B cell (primary cell): ENCODE data around the gene NIPSNAP3A. TPM values are rescaled to one million over a fixed set of nuclear protein-coding genes. Genes with fewer than 3 reads are reported as not detected.

Source experiments
- ATAC-seq: fragments of 200-7000 bp; cut with Tn5 transposase; one replicate; pipeline ENCODE4 v1.10.0; 2021; ENCODE audit warnings: low read depth, mild to moderate bottlenecking, moderate number of reproducible peaks, moderate library complexity
- CTCF ChIA-PET: fragments of 350-600 bp; sonication (Branson Sonifier 250); formaldehyde crosslinking; loops from one replicate; lab custom pipeline; 2021; ENCODE audit warnings: antibody characterized with exemption, inconsistent platforms; lab: Charles Lee
- POLR2A ChIA-PET: fragments of 350-600 bp; sonication (Branson Sonifier 250); formaldehyde crosslinking; loops from one replicate; lab custom pipeline; 2021; ENCODE audit warnings: antibody characterized with exemption; lab: Charles Lee
- DNase-seq: peaks from one replicate; pipeline ENCODE4 v3.0.0; 2013
- H2AFZ ChIP-seq: 2 replicates; pipeline ENCODE4 v1.6.1; 2012; ENCODE audit warnings: mild to moderate bottlenecking, low read depth, low read length; ENCODE audit not compliant: insufficient read depth, poor library complexity, severe bottlenecking
- H3K27ac ChIP-seq, 2 donors: 1 replicate in 1 of 2; 2 replicates in 1 of 2; pipeline ENCODE4 v1.5.1; 2012 to 2013; ENCODE audit warnings: low read length in 2 of 2, mild to moderate bottlenecking in 2 of 2, moderate library complexity in 1 of 2
- H3K27me3 ChIP-seq, 4 experiments: fragments of 200-600 bp in 1 of 4; sonication (generic) in 1 of 4; replicated peaks in 1 of 4; 1 replicate in 2 of 4; 2 replicates in 2 of 4; pipeline versions ENCODE4 v1.6.1 to v1.7.0; 2013 to 2016; ENCODE audit warnings: low read length in 3 of 4, mild to moderate bottlenecking in 2 of 4, mixed read lengths in 1 of 4, moderate library complexity in 1 of 4; ENCODE audit not compliant: insufficient read depth in 4 of 4, control insufficient read depth in 3 of 4; ENCODE audit errors: control extremely low read depth in 1 of 4
- H3K36me3 ChIP-seq, 2 experiments: replicated peaks in 1 of 2; 1 replicate in 1 of 2; 2 replicates in 1 of 2; pipeline versions ENCODE4 v1.6.1 to v1.7.1; 2013; ENCODE audit warnings: low read length in 1 of 2; ENCODE audit not compliant: insufficient read depth in 2 of 2, control insufficient read depth in 1 of 2; ENCODE audit errors: control extremely low read depth in 1 of 2, extremely low read depth in 1 of 2
- H3K4me1 ChIP-seq, 2 donors: fragments of 200-600 bp in 1 of 2; sonication (generic) in 1 of 2; 1 replicate in 1 of 2; 2 replicates in 1 of 2; pipeline versions ENCODE4 v1.5.1 to v1.6.1; 2013 to 2017; ENCODE audit warnings: low read length in 2 of 2; ENCODE audit not compliant: control insufficient read depth in 2 of 2, insufficient read depth in 2 of 2
- H3K4me2 ChIP-seq: replicated peaks from 2 replicates; pipeline ENCODE3; 2012; ENCODE audit warnings: mild to moderate bottlenecking, low read depth, low read length; ENCODE audit not compliant: poor library complexity, severe bottlenecking
- H3K4me3 ChIP-seq, 5 experiments: fragments of 200-600 bp in 1 of 5; sonication (generic) in 1 of 5; 1 replicate in 3 of 5; 2 replicates in 2 of 5; pipeline versions ENCODE4 v1.5.1 to v1.7.0; 2011 to 2016; ENCODE audit warnings: low read length in 4 of 5, mild to moderate bottlenecking in 4 of 5, low read depth in 2 of 5, control low read depth in 1 of 5, moderate library complexity in 1 of 5; ENCODE audit not compliant: insufficient read depth in 1 of 5; ENCODE audit errors: control extremely low read depth in 1 of 5, extremely low read depth in 1 of 5
- H3K79me2 ChIP-seq: fragments of 200-600 bp; sonication (generic); one replicate; pipeline ENCODE4 v1.6.0; 2016; ENCODE audit warnings: low read length; ENCODE audit not compliant: control insufficient read depth, insufficient read depth
- H3K9ac ChIP-seq: fragments of 200-600 bp; sonication (generic); 2 replicates; pipeline ENCODE4 v1.6.1; 2017; ENCODE audit warnings: mild to moderate bottlenecking, low read length, moderate library complexity
- H3K9me3 ChIP-seq, 3 donors: one replicate each; pipeline versions ENCODE4 v1.6.1 to v1.7.1; 2013; ENCODE audit warnings: low read length in 2 of 3; ENCODE audit not compliant: control insufficient read depth in 2 of 3, insufficient read depth in 1 of 3; ENCODE audit errors: control extremely low read depth in 1 of 3
- H4K20me1 ChIP-seq: 2 replicates; pipeline ENCODE4 v1.6.0; 2012; ENCODE audit warnings: mild to moderate bottlenecking, low read length; ENCODE audit not compliant: insufficient read depth, control insufficient read depth, poor library complexity, severe bottlenecking
- H3K27ac Mint-ChIP-seq: one replicate; pipeline ENCODE4 v1.8.0; 2021; ENCODE audit warnings: mixed read lengths
- H3K27me3 Mint-ChIP-seq: one replicate; pipeline ENCODE4 v1.8.0; 2021; ENCODE audit warnings: mixed read lengths
- H3K4me1 Mint-ChIP-seq: one replicate; pipeline ENCODE4 v1.8.0; 2021; ENCODE audit warnings: mixed read lengths
- H3K4me3 Mint-ChIP-seq: one replicate; pipeline ENCODE4 v1.8.0; 2021; ENCODE audit warnings: mixed read lengths
- H3K9me3 Mint-ChIP-seq: one replicate; pipeline ENCODE4 v1.8.0; 2022; ENCODE audit warnings: mixed read lengths; ENCODE audit not compliant: insufficient read depth
- CTCF ChIP-seq: fragments of 200-600 bp; IDR thresholded peaks from one replicate; pipeline ENCODE4 v1.8.0; 2022; ENCODE audit warnings: antibody characterized with exemption, mild to moderate bottlenecking
- EZH2 ChIP-seq: IDR thresholded peaks from 2 replicates; pipeline ENCODE4 v1.6.1; 2012; ENCODE audit warnings: borderline replicate concordance, low read depth, mild to moderate bottlenecking, moderate library complexity, low read length; ENCODE audit not compliant: insufficient read depth, poor library complexity, severe bottlenecking
- WGBS: methylation state at CpG from one replicate; pipeline ENCODE4 v1.1.5; 2013; ENCODE audit warnings: missing lambda C conversion rate; ENCODE audit not compliant: insufficient coverage; 5-methylcytosine and 5-hydroxymethylcytosine counted together
- intact Hi-C: fragments of 100-400 bp; cut with micrococcal nuclease; formaldehyde crosslinking; loops from one replicate; pipeline ENCODE4 v1.10.0; 2022
- polyA plus RNA-seq: library from polyadenylated mRNA; depleted of rRNA; stranded (reverse); fragments of >200 nt; gene quantifications from 2 replicates; pipeline ENCODE4 v1.2.3, GENCODE V29; 2012
- total RNA-seq, 2 donors: library from RNA; stranded (reverse); fragments of 120-200 nt in 1 of 2; gene quantifications; 1 replicate in 1 of 2; 2 replicates in 1 of 2; pipeline versions ENCODE4 v1.2.3 to v1.2.4, GENCODE V29; 2013 to 2022

The NIPSNAP3A gene
- total and polyA plus RNA-seq, 2 donors (not counting 1 experiment from before 2014, with no cell fraction given), result 9.4 to 23.6 TPM

DNA sequence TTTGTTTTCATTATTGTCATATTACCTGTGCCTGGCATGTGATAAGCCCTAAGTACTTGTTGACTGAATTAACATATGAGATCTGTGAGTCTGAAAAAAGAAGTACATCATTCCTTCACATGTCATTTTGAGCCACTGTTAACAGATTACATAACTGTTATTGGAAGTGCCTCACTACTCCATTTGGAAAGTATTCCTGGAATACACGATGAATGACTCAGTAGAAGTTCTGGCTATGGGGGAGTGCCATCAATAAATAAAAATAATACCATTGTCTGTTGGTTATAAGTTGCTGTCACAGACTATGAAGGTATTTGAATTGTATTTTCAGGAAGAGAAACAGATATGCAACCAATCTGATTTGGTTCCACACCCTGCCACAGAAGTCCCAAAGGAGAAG, 29.3 kb downstream of the NIPSNAP3A start:
- Histone ChIP-seq H4K20me1 (no peaks in the 10 kb centered on the region), H3K9me3 (peaks cover 0 to 2% (median 0%) of the 10 kb centered on the region in 3 donors), H3K27me3 (no peaks in the 10 kb centered on the region), H3K4me2 (peak overlapping the region; percentile 12), H3K79me2 (no peaks in the 10 kb centered on the region), H3K36me3 (no peaks in the 10 kb centered on the region), H3K4me1 (peaks cover 41 to 43% of the 10 kb centered on the region in 2 donors), H3K9ac (no peak overlapping the region), H3K4me3 (no peak overlapping the region), H3K27ac (no peak overlapping the region), H2AFZ (no peak overlapping the region)
- intact Hi-C loops, result loop anchor here (5.0 kb wide), 2 partner anchors 216 to 466 kb away; partner anchors contain the start of gene SLC44A1
- ATAC-seq (no peak), DNase-seq (peak; percentile 18)
- POLR2A ChIA-PET, result no interaction called here
- no peak for TF ChIP-seq EZH2
- TF ChIP-seq CTCF, result no peak
- H3K4me1 Mint-ChIP-seq, result peaks cover 27% of the 10 kb centered on the region
- no peak overlapping the region for H3K27ac Mint-ChIP-seq
- H3K27me3 Mint-ChIP-seq, result no peaks in the 10 kb centered on the region
- WGBS, result no CpG with 5 or more reads among the region's 1 CpG
- CTCF ChIA-PET, result no interaction called here
- H3K4me3 Mint-ChIP-seq, result no peak overlapping the region
- no peaks in the 10 kb centered on the region for H3K9me3 Mint-ChIP-seq

GRCh38 chr9:104778802-104779201, 31.3 kb downstream of the NIPSNAP3A start:
- intact Hi-C loops, result loop anchor here (5.0 kb wide), 2 partner anchors 213 to 463 kb away; partner anchors contain the start of gene SLC44A1
- H3K79me2 ChIP-seq, result no peaks in the 10 kb centered on the region
- ChIA-PET CTCF (interaction anchor here (1.0 to 2.3 kb wide), 3 partner anchors 83 to 639 kb away, joined by 3 to 6 read pairs (median 3); no protein-coding TSS in a partner anchor), POLR2A (no interaction called here)
- H3K9ac ChIP-seq, result no peak overlapping the region
- DNase-seq (no peak), ATAC-seq (no peak)
- H3K27ac Mint-ChIP-seq, result no peak overlapping the region
- H3K4me2 ChIP-seq, result no peak overlapping the region
- peaks cover 0 to 2% (median 0%) of the 10 kb centered on the region in 3 donors for H3K9me3 ChIP-seq
- H3K4me3 ChIP-seq, result no peak overlapping the region
- no peak overlapping the region for H3K4me3 Mint-ChIP-seq
- no peak overlapping the region for H2AFZ ChIP-seq
- WGBS, result 100% methylated on average over 4 of the region's 4 CpGs
- H3K9me3 Mint-ChIP-seq, result no peaks in the 10 kb centered on the region
- TF ChIP-seq CTCF (no peak), EZH2 (no peak)
- H3K4me1 Mint-ChIP-seq, result peaks cover 27% of the 10 kb centered on the region
- H3K36me3 ChIP-seq, result peaks cover 0 to 8% of the 10 kb centered on the region in 2 experiments
- H3K27me3 ChIP-seq, result no peaks in the 10 kb centered on the region
- H3K27me3 Mint-ChIP-seq, result no peaks in the 10 kb centered on the region
- peaks cover 35 to 47% of the 10 kb centered on the region in 2 donors for H3K4me1 ChIP-seq
- H3K27ac ChIP-seq, result no peak overlapping the region
- H4K20me1 ChIP-seq, result no peaks in the 10 kb centered on the region
